ENCODE results near the gene F10. TPM values are rescaled to one million over a fixed set of nuclear protein-coding genes. Genes with fewer than 3 reads are reported as not detected.

The F10 gene
- total RNA-seq, 8 experiments from 2014 or later, result 0.14 to 1.3 (median 0.57) TPM; not detected in 1

GRCh38 chr13:113118261-113119021, 4.2 kb upstream of the F10 start:
- ATAC-seq (replicated peaks in 6 of 8), result no peak
- Histone ChIP-seq H3K27ac (no peak overlapping the region), H3K4me3 (no peak overlapping the region), H3K4me1 (replicated peaks in 1 of 2) (peaks cover 0 to 9% of the 10 kb centered on the region in 2 donors)
- in situ Hi-C loops (cut with MboI; ENCODE audit: low pct_unique_long_range_greater_than_20kb in 2 of 9, low sequenced_read_pairs in 9 of 9, unreplicated experiment in 9 of 9), result no loop called here
- WGBS, 10 experiments, result 49 to 88% (median 83%) methylated on average over 3 to 6 of the region's 42 CpGs; no CpG with 5 or more reads in 7 of the 10 experiments

DNA sequence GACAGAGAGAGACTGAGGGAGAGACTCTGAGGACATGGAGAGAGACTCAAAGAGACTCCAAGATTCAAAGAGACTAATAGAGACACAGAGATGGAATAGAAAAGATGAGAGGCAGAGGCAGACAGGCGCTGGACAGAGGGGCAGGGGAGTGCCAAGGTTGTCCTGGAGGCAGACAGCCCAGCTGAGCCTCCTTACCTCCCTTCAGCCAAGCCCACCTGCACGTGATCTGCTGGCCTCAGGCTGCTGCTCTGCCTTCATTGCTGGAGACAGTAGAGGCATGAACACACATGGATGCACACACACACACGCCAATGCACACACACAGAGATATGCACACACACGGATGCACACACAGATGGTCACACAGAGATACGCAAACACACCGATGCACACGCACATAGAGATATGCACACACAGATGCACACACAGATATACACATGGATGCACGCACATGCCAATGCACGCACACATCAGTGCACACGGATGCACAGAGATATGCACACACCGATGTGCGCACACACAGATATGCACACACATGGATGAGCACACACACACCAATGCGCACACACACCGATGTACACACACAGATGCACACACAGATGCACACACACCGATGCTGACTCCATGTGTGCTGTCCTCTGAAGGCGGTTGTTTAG, 3.3 kb upstream of the F10 start:
- in situ Hi-C loops (cut with MboI; ENCODE audit: low pct_unique_long_range_greater_than_20kb in 2 of 9, low sequenced_read_pairs in 9 of 9, unreplicated experiment in 9 of 9), result no loop called here
- peaks cover 0 to 9% of the 10 kb centered on the region in 2 donors for H3K4me1 ChIP-seq (replicated peaks in 1 of 2)
- no peak overlapping the region for H3K27ac ChIP-seq
- ATAC-seq (replicated peaks in 6 of 8), result no peak
- 60 to 97% (median 81%) methylated on average over 1 to 12 of the region's 16 CpGs; no CpG with 5 or more reads in 4 of the 10 experiments for WGBS, 10 experiments
- no peak overlapping the region for H3K4me3 ChIP-seq

- in situ Hi-C loops (cut with MboI; ENCODE audit: low pct_unique_long_range_greater_than_20kb in 2 of 9, low sequenced_read_pairs in 9 of 9, unreplicated experiment in 9 of 9), result no loop called here
Observed at GRCh38 chr13:113119822-113120189, 2.8 kb upstream of the F10 start.

DNA sequence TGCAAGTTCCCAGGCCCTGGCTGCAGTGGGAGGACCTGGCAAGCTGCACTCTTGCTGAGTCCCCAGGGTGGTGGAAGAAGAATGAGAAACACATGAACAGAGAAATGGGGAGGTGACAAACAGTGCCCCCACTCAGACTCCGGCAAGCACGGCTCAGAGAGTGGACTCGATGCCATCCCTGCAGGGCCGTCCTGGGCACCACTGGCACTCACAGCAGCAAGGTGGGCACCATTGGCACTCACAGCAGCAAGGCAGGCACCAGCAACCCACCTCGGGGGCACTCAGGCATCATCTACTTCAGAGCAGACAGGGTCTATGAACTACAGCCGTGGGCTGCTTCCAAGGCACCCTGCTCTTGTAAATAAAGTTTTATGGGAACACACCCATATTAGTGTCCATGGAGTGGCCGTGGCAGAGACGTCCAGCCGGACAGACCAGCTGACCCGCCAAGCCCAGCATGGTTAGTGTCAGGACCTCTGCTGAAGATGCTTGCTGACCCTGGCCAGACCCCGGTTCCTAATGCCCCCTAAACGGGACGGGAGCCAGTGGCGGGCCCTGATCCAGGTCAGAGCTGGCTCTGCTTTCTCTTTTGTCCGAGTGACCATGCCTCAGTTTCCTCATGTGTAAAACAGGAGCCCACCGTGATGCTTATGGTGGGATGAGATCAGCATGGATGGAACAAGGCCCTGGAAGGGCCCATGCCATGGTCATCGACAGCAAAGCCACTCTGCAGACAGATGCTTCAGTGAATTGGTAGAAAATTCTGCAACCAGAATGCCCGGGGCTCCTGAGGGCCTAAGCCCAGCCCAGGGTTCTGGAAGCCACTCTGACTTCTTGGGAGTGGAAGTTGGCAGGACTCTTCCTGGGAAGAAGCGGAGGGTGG, 2.1 kb upstream of the F10 start:
- WGBS, 10 experiments, result 44 to 100% (median 83%) methylated on average over 1 to 15 of the region's 19 CpGs; no CpG with 5 or more reads in 3 of the 10 experiments
- Histone ChIP-seq H3K4me3 (no peak overlapping the region), H3K27ac (no peak overlapping the region), H3K4me1 (replicated peaks in 1 of 2) (peaks cover 0 to 9% of the 10 kb centered on the region in 2 donors)
- no peak for ATAC-seq (replicated peaks in 6 of 8)
- in situ Hi-C loops (cut with MboI; ENCODE audit: low pct_unique_long_range_greater_than_20kb in 2 of 9, low sequenced_read_pairs in 9 of 9, unreplicated experiment in 9 of 9), result no loop called here

More at GRCh38 chr13:113119822-113120189, 2.8 kb upstream of the F10 start:
- Histone ChIP-seq H3K4me1 (replicated peaks in 1 of 2) (peaks cover 0 to 9% of the 10 kb centered on the region in 2 donors), H3K4me3 (no peak overlapping the region), H3K27ac (no peak overlapping the region)
- ATAC-seq (replicated peaks in 6 of 8), result no peak
- 37 to 79% (median 76%) methylated on average over 2 to 6 of the region's 7 CpGs; no CpG with 5 or more reads in 6 of the 10 experiments for WGBS, 10 experiments

DNA sequence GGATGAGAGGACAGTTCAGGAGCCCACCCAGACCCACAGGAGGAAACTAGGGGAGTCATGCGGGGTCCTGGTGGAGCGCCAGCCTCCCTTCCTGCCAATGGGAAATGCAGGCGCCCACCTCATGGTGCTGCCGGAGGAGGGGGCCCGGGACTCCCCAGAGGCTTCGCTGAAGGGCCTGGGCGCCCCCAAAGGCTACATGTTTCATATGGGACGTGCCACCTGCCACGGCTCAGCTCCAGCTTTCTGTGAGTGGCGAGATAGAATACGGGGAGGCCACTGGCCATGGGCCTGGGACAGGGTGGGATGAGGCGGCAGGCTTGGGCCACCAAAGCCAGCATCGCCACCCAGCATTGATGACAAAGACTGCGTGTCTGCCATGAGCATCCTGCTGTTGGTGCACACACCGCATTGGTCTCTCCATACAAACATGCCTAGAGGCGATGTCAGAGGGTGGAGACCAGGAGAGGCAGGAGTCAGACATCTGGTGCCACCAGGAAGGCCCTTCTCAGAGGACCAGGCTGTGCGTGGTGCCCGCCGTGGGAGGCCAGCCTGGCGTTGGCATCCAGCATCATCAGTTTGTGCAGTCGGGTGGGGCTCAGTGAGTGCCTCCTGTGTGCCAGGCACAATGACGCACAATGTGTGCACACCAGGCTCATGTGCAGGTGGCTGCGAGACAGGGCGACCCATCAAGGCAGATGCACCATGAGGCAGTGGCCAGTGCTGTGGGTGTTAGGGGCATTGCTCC, 1.2 kb upstream of the F10 start:
- in situ Hi-C loops (cut with MboI; ENCODE audit: low pct_unique_long_range_greater_than_20kb in 2 of 9, low sequenced_read_pairs in 9 of 9, unreplicated experiment in 9 of 9), result no loop called here

DNA sequence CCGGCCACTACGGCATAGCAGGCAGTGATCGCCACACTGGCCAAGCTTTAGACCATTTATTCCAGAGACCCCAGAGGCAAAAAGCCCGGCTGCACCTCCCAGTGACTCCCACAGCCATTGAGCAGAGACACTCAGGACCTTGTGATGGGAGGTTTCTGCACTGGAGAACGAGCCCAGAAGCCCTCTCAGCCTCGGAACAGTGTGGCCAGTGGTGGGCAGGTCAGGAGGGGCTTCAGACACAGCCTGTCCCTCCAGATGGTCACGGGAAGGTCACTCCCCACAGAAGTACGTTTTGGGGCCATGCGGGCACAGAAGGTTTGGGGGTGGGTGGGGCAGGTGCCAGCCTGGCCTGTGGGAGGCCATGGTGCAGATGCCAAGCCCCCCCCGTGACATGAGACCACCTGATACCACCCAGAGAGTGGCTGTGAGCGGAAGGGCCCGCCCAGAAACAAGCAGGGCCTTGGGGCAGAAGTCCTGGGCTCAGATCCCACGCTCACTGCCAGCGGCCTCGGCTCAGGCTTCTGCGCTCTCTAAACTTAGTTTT, 599 bp upstream of the F10 start:
- H3K27ac ChIP-seq, result no peak overlapping the region
- no peak overlapping the region for H3K4me3 ChIP-seq
- peaks cover 0 to 9% of the 10 kb centered on the region in 2 donors for H3K4me1 ChIP-seq (replicated peaks in 1 of 2)
- peak in 3 of 8 experiments; percentile 6 to 25 (median 17) for ATAC-seq (replicated peaks in 6 of 8)
- WGBS, 10 experiments, result 20 to 89% (median 72%) methylated on average over 1 to 11 of the region's 16 CpGs; no CpG with 5 or more reads in 5 of the 10 experiments
- in situ Hi-C loops (cut with MboI; ENCODE audit: low pct_unique_long_range_greater_than_20kb in 2 of 9, low sequenced_read_pairs in 9 of 9, unreplicated experiment in 9 of 9), result no loop called here

More for the DNA sequence above, 1.2 kb upstream of the F10 start:
- WGBS, 10 experiments, result 60 to 100% (median 93%) methylated on average over 1 to 7 of the region's 24 CpGs; no CpG with 5 or more reads in 4 of the 10 experiments
- H3K4me3 ChIP-seq, result no peak overlapping the region
- ATAC-seq (replicated peaks in 6 of 8), result no peak
- H3K4me1 ChIP-seq (replicated peaks in 1 of 2), result peaks cover 0 to 9% of the 10 kb centered on the region in 2 donors
- no peak overlapping the region for H3K27ac ChIP-seq

DNA sequence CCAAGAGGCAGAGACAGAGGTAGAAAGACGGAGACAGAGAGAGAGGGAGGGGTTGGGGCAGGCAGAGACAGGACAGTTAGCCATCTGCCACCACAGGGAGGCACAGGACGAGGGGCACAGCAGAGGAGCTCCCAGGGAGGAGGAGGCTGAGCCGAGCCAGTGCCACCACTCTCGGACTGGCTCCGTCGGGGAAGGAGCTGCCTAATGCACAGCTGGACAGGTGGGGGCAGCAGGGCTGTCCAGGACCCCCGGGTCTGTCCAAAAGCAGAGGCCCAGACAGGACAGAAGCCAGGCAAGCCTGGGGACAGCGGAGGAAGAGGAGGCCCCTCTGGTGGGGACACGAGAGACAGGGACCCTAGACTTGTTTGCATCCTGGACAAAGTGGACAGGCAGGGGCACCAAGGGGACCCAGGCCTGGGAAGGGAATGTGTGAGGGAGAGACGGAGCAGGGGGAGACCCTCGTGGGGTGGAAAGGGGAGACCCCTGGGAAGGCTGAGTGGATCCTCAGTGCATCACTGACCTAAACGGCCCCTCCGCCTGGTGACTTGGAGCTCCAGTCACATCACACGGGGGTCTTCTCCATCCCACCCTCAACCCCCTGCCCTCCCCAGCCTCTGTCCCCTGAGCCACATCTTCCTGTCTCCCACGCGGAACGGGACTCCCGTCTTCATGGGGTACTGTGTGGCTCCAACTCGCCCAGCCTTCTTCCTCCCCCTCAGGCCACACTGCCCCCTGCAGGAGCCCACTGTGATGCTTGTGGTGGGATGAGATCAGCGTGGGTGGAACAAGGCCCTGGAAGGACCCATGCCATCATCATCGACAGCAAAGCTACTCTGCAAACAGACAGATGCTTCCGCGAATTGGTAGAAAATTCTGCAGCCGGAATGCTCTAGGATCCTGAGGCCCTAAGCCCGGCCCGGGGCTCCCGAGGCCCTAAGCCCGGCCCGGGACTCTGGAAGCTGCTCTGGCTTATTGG, 915 bp downstream of the F10 start:
- Histone ChIP-seq H3K4me3 (no peak overlapping the region), H3K27ac (no peak overlapping the region), H3K4me1 (replicated peaks in 1 of 2) (peaks cover 0 to 9% of the 10 kb centered on the region in 2 donors)
- WGBS, 10 experiments, result 13 to 100% (median 70%) methylated on average over 1 to 13 of the region's 29 CpGs; no CpG with 5 or more reads in 1 of the 10 experiments
- peak in 5 of 8 experiments; percentile 50 to 72 (median 57) for ATAC-seq (replicated peaks in 6 of 8)
- in situ Hi-C loops (cut with MboI; ENCODE audit: low pct_unique_long_range_greater_than_20kb in 2 of 9, low sequenced_read_pairs in 9 of 9, unreplicated experiment in 9 of 9), result no loop called here

DNA sequence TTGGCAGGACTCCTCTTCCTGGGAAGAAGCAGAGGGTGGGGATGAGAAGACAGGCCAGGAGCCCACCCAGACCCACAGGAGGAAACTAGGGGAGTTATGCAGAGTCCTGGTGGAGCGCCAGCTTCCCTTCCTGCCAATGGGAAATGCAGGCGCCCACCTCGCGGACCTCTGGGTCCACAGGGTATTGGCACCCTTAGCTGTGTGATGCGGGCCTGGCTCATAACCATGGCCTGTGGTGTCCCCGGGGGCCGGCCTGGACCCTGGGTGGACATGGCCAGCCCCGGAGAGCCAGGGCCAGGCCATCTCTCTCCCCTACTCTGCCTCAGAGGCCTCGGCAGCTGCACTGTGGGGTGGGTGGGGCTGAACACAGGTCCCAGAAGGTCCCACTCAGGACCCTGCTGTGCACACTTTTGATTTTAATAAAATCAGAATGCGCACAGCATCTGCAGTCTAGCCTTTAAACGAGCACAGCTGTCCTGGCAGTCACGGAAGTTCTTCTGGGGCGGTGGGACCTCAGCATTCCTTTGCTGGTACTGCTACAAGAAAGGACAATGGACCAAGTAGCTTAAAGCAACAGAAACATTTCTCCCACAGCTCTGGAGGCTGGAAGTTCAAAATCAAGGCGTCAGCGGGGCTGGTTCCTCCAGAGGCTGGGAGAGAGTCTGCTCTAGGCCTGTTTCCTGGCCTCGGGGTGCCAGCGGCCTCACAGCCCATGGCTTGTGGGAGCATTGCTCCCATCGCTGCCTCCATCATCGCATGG, 1.8 kb downstream of the F10 start:
- in situ Hi-C loops (cut with MboI; ENCODE audit: low pct_unique_long_range_greater_than_20kb in 2 of 9, low sequenced_read_pairs in 9 of 9, unreplicated experiment in 9 of 9), result no loop called here
- no peak for ATAC-seq (replicated peaks in 6 of 8)
- H3K4me1 ChIP-seq (replicated peaks in 1 of 2), result peaks cover 0 to 9% of the 10 kb centered on the region in 2 donors
- 40 to 100% (median 92%) methylated on average over 1 to 8 of the region's 19 CpGs; no CpG with 5 or more reads in 1 of the 10 experiments for WGBS, 10 experiments
- no peak overlapping the region for H3K4me3 ChIP-seq
- H3K27ac ChIP-seq, result no peak overlapping the region

DNA sequence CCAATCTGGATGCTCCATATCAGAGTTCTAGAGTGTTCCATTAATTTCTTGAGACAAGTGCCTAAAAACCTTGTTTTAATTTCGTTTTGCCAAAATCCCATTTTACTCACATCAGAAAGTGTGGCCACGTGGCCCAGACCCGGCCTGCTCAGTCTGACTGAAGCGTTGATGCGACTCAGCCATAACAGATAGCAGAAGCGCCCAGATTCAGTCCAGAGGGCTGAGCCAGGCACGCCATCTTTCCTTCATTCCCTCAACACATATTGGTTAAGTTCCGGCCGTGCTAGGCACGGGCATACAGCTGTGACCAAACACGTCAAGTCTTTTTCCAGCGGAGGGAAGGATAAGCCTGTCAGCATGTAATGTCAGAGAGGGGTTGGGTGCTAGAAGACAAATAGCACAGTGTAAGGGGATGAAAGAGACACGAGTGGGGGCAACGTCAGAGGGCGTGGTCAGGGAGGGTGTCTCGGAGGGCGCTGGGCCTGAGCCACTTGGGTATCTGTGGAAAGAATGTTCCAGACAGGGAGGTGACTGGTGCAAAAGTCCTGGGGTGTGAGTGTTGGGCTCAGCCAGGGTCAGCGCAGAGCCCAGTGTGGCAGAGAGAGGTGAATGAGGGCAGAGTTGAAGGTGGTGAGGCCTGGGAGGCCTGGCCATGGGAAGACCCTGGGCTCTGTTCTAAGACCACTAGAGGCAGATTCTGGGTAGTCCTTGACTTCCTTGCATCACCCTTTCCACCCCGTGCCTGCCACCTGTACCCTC, 3.1 kb downstream of the F10 start:
- Histone ChIP-seq H3K4me1 (replicated peaks in 1 of 2) (peaks cover 0 to 9% of the 10 kb centered on the region in 2 donors), H3K4me3 (no peak overlapping the region), H3K27ac (no peak overlapping the region)
- in situ Hi-C loops (cut with MboI; ENCODE audit: low pct_unique_long_range_greater_than_20kb in 2 of 9, low sequenced_read_pairs in 9 of 9, unreplicated experiment in 9 of 9), result no loop called here
- ATAC-seq (replicated peaks in 6 of 8), result no peak
- 27 to 96% (median 83%) methylated on average over 2 to 11 of the region's 19 CpGs; no CpG with 5 or more reads in 2 of the 10 experiments for WGBS, 10 experiments
